GM12878 (cell line): Measurements from ENCODE around the gene PRKAA1. TPM values are rescaled to one million over a fixed set of nuclear protein-coding genes. Genes with fewer than 3 reads are reported as not detected.

ENCODE experiments used
- ATAC-seq: fragments of 200-7000 bp; cut with Tn5 transposase; 3 replicates; pipeline ENCODE4 v1.9.1; 2020; ENCODE audit warnings: mild to moderate bottlenecking, moderate library complexity
- BruUV-seq: library from RNA; stranded (reverse); fragments of 400-500 nt; replicated peaks from 2 replicates; lab custom pipeline; 2021; lab: Mats Ljungman, UMichigan
- CTCF ChIA-PET: fragments of 300-600 bp; sonication (Branson Sonifier 250); formaldehyde crosslinking; extraction: SDS; loops from one replicate; lab custom pipeline; 2021; ENCODE audit warnings: inconsistent platforms; lab: Yijun Ruan, JAX
- POLR2A ChIA-PET: fragments of 350-600 bp; formaldehyde crosslinking; extraction: SDS; loops from one replicate; lab custom pipeline; 2021; ENCODE audit warnings: inconsistent platforms; lab: Charles Lee
- RAD21 ChIA-PET: fragments of 300-600 bp; sonication (Branson Sonifier 250); formaldehyde crosslinking; loops from one replicate; lab custom pipeline; 2023; ENCODE audit warnings: antibody characterized with exemption; ENCODE audit not compliant: unreplicated experiment; lab: Charles Lee
- SMC1A ChIA-PET: fragments of 300-600 bp; sonication (Branson Sonifier 250); formaldehyde crosslinking; loops from one replicate; lab custom pipeline; 2023; ENCODE audit not compliant: unreplicated experiment, uncharacterized antibody; lab: Charles Lee
- DNase-seq: peaks from one replicate; pipeline ENCODE4 v3.0.0-alpha.2; 2011; ENCODE audit warnings: low read depth, low spot score
- FAIRE-seq: peaks from 3 replicates; lab custom pipeline; 2011; peaks lifted over from hg19 to GRCh38; lab: Jason Lieb, UNC
- H2AFZ ChIP-seq: 2 replicates; pipeline ENCODE4 v1.6.0; 2011; ENCODE audit warnings: low read depth, low read length, control low read depth; ENCODE audit not compliant: control insufficient read depth
- H3K27ac ChIP-seq: 2 replicates; pipeline ENCODE4 v1.5.1; 2011; ENCODE audit warnings: control low read depth; ENCODE audit not compliant: control insufficient read depth, insufficient read depth
- H3K27me3 ChIP-seq, 2 experiments: replicated peaks in 1 of 2; 2 replicates each; pipeline versions ENCODE4 v1.6.0 to v1.6.1; 2011; ENCODE audit warnings: low read length in 1 of 2; ENCODE audit not compliant: control insufficient read depth in 2 of 2, insufficient read depth in 2 of 2
- H3K36me3 ChIP-seq, 2 experiments: 2 replicates each; pipeline ENCODE4 v1.5.1; 2011; ENCODE audit warnings: low read length in 1 of 2; ENCODE audit not compliant: control insufficient read depth in 2 of 2, insufficient read depth in 2 of 2
- H3K4me1 ChIP-seq: 2 replicates; pipeline ENCODE4 v1.6.1; 2011; ENCODE audit warnings: mild to moderate bottlenecking, low read length, moderate library complexity, mixed read lengths; ENCODE audit not compliant: control insufficient read depth, insufficient read depth
- H3K4me2 ChIP-seq: 2 replicates; pipeline ENCODE4 v1.6.0; 2011; ENCODE audit warnings: control low read depth; ENCODE audit not compliant: control insufficient read depth, insufficient read depth
- H3K4me3 ChIP-seq: fragments of 200-600 bp; sonication (generic); 2 replicates; pipeline ENCODE4 v1.5.1; 2016
- H3K79me2 ChIP-seq: 2 replicates; pipeline ENCODE4 v1.6.0; 2011; ENCODE audit warnings: low read length; ENCODE audit not compliant: control insufficient read depth, insufficient read depth
- H3K9ac ChIP-seq: 2 replicates; pipeline ENCODE4 v1.8.0; 2011; ENCODE audit warnings: low read length, control low read depth, mixed read lengths; ENCODE audit not compliant: control insufficient read depth, insufficient read depth
- H3K9me3 ChIP-seq: replicated peaks from 3 replicates; pipeline ENCODE4 v1.5.1; 2011; ENCODE audit warnings: mild to moderate bottlenecking, low read length; ENCODE audit not compliant: control insufficient read depth, insufficient read depth
- H4K20me1 ChIP-seq: 2 replicates; pipeline ENCODE4 v1.6.0; 2011; ENCODE audit not compliant: control insufficient read depth, insufficient read depth
- CTCF ChIP-seq, 3 experiments: IDR thresholded peaks in 2 of 3; conservative IDR thresholded peaks in 1 of 3; 2 replicates each; pipeline ENCODE4 v1.5.1; 2011; ENCODE audit warnings: low read depth in 3 of 3, low read length in 3 of 3, mild to moderate bottlenecking in 3 of 3, control low read depth in 2 of 3, moderate library complexity in 2 of 3, inconsistent platforms in 1 of 3, mixed read lengths in 1 of 3; ENCODE audit not compliant: control insufficient read depth in 2 of 3, insufficient read depth in 1 of 3; ENCODE audit errors: extremely low read depth in 1 of 3
- CUX1 ChIP-seq: IDR thresholded peaks from 2 replicates; pipeline ENCODE4 v1.6.1; 2012; ENCODE audit warnings: improper control_type of control experiment, low read depth, low read length; ENCODE audit not compliant: insufficient replicate concordance
- EZH2 ChIP-seq: IDR thresholded peaks from 2 replicates; pipeline ENCODE4 v1.6.1; 2012; ENCODE audit warnings: low read depth, mild to moderate bottlenecking, control low read depth, inconsistent platforms, low read length, borderline replicate concordance; ENCODE audit not compliant: control insufficient read depth
- MYB ChIP-seq: fragments of 150-350 bp; IDR thresholded peaks from 2 replicates; pipeline ENCODE4 v1.6.1; 2014; ENCODE audit warnings: mild to moderate bottlenecking, low read depth, low read length, borderline replicate concordance
- ZBTB4 ChIP-seq: fragments of 450-650 bp; formaldehyde crosslinking; IDR thresholded peaks from 2 replicates; pipeline ENCODE4 v1.4.0; 2022; ENCODE audit warnings: mild to moderate bottlenecking, moderate library complexity
- ZNF24 ChIP-seq: fragments of 450-650 bp; IDR thresholded peaks from 2 replicates; pipeline ENCODE4 v1.6.1; 2017; ENCODE audit warnings: antibody characterized with exemption, mild to moderate bottlenecking
- WGBS: methylation state at CpG from one replicate; pipeline ENCODE4 v1.1.6; 2016; ENCODE audit warnings: low lambda C conversion rate; ENCODE audit not compliant: insufficient replicate concordance, insufficient coverage; ENCODE audit errors: missing lambda C conversion rate; 5-methylcytosine and 5-hydroxymethylcytosine counted together
- in situ Hi-C: fragments of 300-500 bp; cut with MboI; formaldehyde crosslinking; loops from 9 replicates; pipeline ENCODE4 v1.14.3; 2018; ENCODE audit warnings: mixed read lengths
- intact Hi-C: fragments of 100-400 bp; cut with micrococcal nuclease; formaldehyde crosslinking; loops from one replicate; pipeline ENCODE4 v1.14.2; 2022; ENCODE audit not compliant: unreplicated experiment
- polyA plus RNA-seq, 11 experiments: library from polyadenylated mRNA; depleted of rRNA in 4 of 11; unstranded in 6 of 11; stranded (reverse) in 5 of 11; fragments of >200 nt; fragmentation: Nextera tagmentation in 4 of 11; fragmentation: Illumina TruSeq in 1 of 11; extraction: Ambion mirVana in 4 of 11; extraction: Trizol in 1 of 11; gene quantifications; 1 replicate in 1 of 11; 2 replicates in 10 of 11; pipeline versions ENCODE4 v1.2.1 to v1.2.3, GENCODE V29; 2011 to 2016; ENCODE audit warnings: inconsistent platforms in 2 of 11, missing spikeins in 2 of 11, low read depth in 1 of 11
- total RNA-seq, 4 experiments: library from RNA; depleted of rRNA in 3 of 4; stranded (reverse); fragments of >200 nt in 3 of 4; fragmentation: Illumina TruSeq in 1 of 4; extraction: Trizol in 1 of 4; gene quantifications; 2 replicates each; pipeline versions ENCODE4 v1.2.1 to v1.2.3, GENCODE V29; 2013 to 2021
- TF ChIP-seq, protein P1 (sequence below): IDR thresholded peaks from 2 replicates; pipeline ENCODE4 v1.6.1; 2011; ENCODE audit warnings: mild to moderate bottlenecking, low read depth, low read length, moderate library complexity; ENCODE audit not compliant: insufficient replicate concordance

Gene PRKAA1
- total and polyA plus RNA-seq, 10 of the 15 experiments (the other 5 are each of a cell fraction or from before 2014, with no cell fraction given) = 13.6 to 55.5 (median 29.6) TPM

DNA sequence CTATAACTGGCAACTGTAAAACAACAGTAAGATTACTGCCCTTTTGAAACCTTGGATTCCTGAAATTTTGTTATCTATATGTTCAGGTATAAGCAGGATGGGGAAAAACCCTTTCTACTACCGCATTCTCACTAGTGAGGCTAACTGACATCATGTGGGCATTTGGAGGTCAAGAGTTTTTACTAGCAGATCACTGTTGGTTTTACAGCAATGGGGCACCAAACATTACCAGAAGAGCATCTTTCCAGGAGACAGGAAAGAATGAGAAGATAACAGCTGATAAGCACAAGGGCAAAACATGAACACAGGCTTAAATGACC is 21.6 kb downstream of the PRKAA1 start (continued):
- TF ChIP-seq ZBTB4 (CRISPR knock-in tag) = no peak

DNA sequence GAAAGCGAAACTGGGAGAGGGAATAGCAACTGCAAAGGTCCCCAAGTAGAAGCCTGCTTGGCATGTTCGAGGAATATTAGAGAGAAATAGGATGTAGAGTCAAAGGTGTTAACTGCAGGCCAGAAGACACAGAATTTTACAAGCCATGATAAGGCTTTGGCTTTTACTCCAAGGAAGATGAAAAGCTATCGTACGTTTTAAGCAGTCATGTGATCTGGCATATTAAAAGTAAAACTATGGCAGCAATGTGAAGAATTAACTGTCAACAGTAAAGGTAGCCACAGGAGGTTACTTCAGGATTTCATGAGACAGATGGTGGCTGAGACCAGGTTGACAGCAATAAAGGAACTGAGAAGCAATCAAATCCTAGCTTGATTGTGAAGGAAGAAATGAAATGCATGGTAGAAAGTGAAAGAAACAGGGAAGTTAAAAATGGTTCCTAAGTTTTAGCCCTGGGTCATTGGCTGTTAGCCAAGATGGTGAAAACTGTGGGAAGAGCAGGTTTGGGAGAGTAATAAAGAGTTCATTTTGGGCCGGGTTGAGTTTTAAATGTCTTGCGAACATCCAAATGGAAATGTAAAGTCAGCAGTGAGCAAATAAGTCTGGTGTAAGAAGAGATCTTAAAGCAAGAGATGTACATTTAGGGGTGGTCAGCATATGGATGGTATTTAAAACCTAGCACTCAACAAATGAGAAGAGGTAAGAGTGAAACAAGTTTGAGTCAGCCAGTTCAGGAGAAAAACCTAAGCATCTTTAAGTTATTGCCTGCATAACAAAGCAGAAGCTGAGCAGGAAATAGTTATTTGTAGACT is 22.1 kb downstream of the PRKAA1 start:
- ATAC-seq (no peak), DNase-seq (no peak), FAIRE-seq (no peak)
- intact Hi-C loops (no loop called here), in situ Hi-C loops (no loop called here)
- 87% methylated on average over 6 of the region's 6 CpGs for WGBS
- ChIA-PET POLR2A (no interaction called here), RAD21 (no interaction called here), SMC1A (interaction anchor here (1.2 to 1.4 kb wide), 3 partner anchors 13 to 56 kb away, joined by 3 to 5 read pairs (median 4); no protein-coding TSS in a partner anchor), CTCF (interaction anchor here (1.0 kb wide), 1 partner anchor 12 kb away, joined by 3 read pairs; no protein-coding TSS in a partner anchor)
- no peak overlapping the region for H3K4me3 ChIP-seq
- no peak overlapping the region for H3K9ac ChIP-seq
- no peak overlapping the region for H2AFZ ChIP-seq
- no peak overlapping the region for H3K4me2 ChIP-seq
- peaks cover 12% of the 10 kb centered on the region for H3K79me2 ChIP-seq
- H3K4me1 ChIP-seq = no peaks in the 10 kb centered on the region; the same call in 1 of the 2 replicates
- H3K27ac ChIP-seq = no peak overlapping the region
- H4K20me1 ChIP-seq = no peaks in the 10 kb centered on the region
- no peaks in the 10 kb centered on the region for H3K27me3 ChIP-seq
- peaks cover 0 to 2% of the 10 kb centered on the region in 2 experiments; a peak in 2 of 4 replicates for H3K36me3 ChIP-seq
- no peaks in the 10 kb centered on the region for H3K9me3 ChIP-seq
- no TSS peak for BruUV-seq
- TF ChIP-seq CUX1 (no peak), CTCF (IDR thresholded peaks at IDR 0.05 in 2 of 3, conservative IDR thresholded peaks at IDR 0.05 in 1 of 3; ENCODE audit: control insufficient read depth in 2 of 3, extremely low read depth in 1 of 3, insufficient read depth in 1 of 3, low read depth in 3 of 3, low read length in 3 of 3) (no peak), MYB (no peak), EZH2 (no peak), ZNF24 (no peak)
- TF ChIP-seq, protein P1, sequence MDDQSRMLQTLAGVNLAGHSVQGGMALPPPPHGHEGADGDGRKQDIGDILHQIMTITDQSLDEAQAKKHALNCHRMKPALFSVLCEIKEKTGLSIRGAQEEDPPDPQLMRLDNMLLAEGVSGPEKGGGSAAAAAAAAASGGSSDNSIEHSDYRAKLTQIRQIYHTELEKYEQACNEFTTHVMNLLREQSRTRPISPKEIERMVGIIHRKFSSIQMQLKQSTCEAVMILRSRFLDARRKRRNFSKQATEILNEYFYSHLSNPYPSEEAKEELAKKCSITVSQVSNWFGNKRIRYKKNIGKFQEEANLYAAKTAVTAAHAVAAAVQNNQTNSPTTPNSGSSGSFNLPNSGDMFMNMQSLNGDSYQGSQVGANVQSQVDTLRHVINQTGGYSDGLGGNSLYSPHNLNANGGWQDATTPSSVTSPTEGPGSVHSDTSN = no peak
